Right lobe of liver (tissue), 4 donors: Measurements from ENCODE around the gene MRGPRX2.

ENCODE experiments used
- POLR2A ChIP-seq: fragments of 450-650 bp; IDR thresholded peaks from one replicate; pipeline ENCODE4 v1.6.1; 2017; ENCODE audit warnings: antibody characterized with exemption, mild to moderate bottlenecking
- TF ChIP-seq, protein P1 (sequence below), 4 donors: fragments of 200-600 bp in 3 of 4; fragments of 450-650 bp in 1 of 4; IDR thresholded peaks; one replicate each; pipeline versions ENCODE4 v1.5.1 to v1.8.0; 2016 to 2022; ENCODE audit warnings: antibody characterized with exemption in 4 of 4, mild to moderate bottlenecking in 2 of 4
- donor health status: DM: no; HTN: no; CAD: no.
- donor health status: DM: no; HTN: no; CAD: no.
- donor health status: DM: no; HTN: yes; CAD: no.

GRCh38 chr11:19089421-19089820 is 28.9 kb upstream of the MRGPRX2 start:
- TF ChIP-seq, protein P1, sequence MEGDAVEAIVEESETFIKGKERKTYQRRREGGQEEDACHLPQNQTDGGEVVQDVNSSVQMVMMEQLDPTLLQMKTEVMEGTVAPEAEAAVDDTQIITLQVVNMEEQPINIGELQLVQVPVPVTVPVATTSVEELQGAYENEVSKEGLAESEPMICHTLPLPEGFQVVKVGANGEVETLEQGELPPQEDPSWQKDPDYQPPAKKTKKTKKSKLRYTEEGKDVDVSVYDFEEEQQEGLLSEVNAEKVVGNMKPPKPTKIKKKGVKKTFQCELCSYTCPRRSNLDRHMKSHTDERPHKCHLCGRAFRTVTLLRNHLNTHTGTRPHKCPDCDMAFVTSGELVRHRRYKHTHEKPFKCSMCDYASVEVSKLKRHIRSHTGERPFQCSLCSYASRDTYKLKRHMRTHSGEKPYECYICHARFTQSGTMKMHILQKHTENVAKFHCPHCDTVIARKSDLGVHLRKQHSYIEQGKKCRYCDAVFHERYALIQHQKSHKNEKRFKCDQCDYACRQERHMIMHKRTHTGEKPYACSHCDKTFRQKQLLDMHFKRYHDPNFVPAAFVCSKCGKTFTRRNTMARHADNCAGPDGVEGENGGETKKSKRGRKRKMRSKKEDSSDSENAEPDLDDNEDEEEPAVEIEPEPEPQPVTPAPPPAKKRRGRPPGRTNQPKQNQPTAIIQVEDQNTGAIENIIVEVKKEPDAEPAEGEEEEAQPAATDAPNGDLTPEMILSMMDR (IDR thresholded peaks at IDR 0.05) = no peak
- TF ChIP-seq POLR2A = no peak
